ENCODE data around the gene SLC7A14.

GRCh38 chr3:170496026-170496867 lies 89.6 kb downstream of the SLC7A14 start:
- TF ChIP-seq, protein P1, sequence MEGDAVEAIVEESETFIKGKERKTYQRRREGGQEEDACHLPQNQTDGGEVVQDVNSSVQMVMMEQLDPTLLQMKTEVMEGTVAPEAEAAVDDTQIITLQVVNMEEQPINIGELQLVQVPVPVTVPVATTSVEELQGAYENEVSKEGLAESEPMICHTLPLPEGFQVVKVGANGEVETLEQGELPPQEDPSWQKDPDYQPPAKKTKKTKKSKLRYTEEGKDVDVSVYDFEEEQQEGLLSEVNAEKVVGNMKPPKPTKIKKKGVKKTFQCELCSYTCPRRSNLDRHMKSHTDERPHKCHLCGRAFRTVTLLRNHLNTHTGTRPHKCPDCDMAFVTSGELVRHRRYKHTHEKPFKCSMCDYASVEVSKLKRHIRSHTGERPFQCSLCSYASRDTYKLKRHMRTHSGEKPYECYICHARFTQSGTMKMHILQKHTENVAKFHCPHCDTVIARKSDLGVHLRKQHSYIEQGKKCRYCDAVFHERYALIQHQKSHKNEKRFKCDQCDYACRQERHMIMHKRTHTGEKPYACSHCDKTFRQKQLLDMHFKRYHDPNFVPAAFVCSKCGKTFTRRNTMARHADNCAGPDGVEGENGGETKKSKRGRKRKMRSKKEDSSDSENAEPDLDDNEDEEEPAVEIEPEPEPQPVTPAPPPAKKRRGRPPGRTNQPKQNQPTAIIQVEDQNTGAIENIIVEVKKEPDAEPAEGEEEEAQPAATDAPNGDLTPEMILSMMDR (IDR thresholded peaks at IDR 0.05; ENCODE audit: insufficient read depth, low read depth, low read length), result no peak
- no peak for TF ChIP-seq EZH2 (IDR thresholded peaks at IDR 0.05; ENCODE audit: insufficient read depth, low read length)
